ENCODE measurements around the gene CDH4. TPM values are rescaled to one million over a fixed set of nuclear protein-coding genes. Genes with fewer than 3 reads are reported as not detected.

The CDH4 gene
- total RNA-seq, 2 experiments from 2014 or later = not detected

- POLR2A ChIA-PET = no interaction called here
- BruUV-seq (replicated peaks) = no TSS peak
- no peaks in the 10 kb centered on the region for H3K79me2 ChIP-seq (ENCODE audit: insufficient read depth, low read depth, low read length)
Measured at GRCh38 chr20:61442718-61443117, 190.7 kb downstream of the CDH4 start.

GRCh38 chr20:61443443-61444126 lies 191.5 kb downstream of the CDH4 start:
- BruUV-seq (replicated peaks) = no TSS peak
- no peaks in the 10 kb centered on the region for H3K36me3 ChIP-seq (ENCODE audit: insufficient read depth, low read length)
- no peaks in the 10 kb centered on the region for H3K79me2 ChIP-seq (ENCODE audit: insufficient read depth, low read depth, low read length)
- intact Hi-C loops (cut with micrococcal nuclease; ENCODE audit: unreplicated experiment) = no loop called here
- ChIA-PET CTCF (ENCODE audit: unreplicated experiment) (no interaction called here), POLR2A (no interaction called here)
- no peak overlapping the region for H3K4me2 ChIP-seq (ENCODE audit: low read length)
- H3K9me3 ChIP-seq (ENCODE audit: low read length) = no peaks in the 10 kb centered on the region
- TF ChIP-seq CTCF (conservative IDR thresholded peaks at IDR 0.05; ENCODE audit: low read length) (no peak), EZH2phosphoT487 (IDR thresholded peaks at IDR 0.05; ENCODE audit: borderline replicate concordance, low read depth, low read length) (no peak)
- DNase-seq (ENCODE audit: low spot score) = no peak
- H2AFZ ChIP-seq (ENCODE audit: low read length) = no peak overlapping the region
- no peak overlapping the region for H3K4me3 ChIP-seq (ENCODE audit: low read depth, low read length, poor library complexity, severe bottlenecking)
- H3K4me1 ChIP-seq (ENCODE audit: insufficient read depth, low read length, poor library complexity, severe bottlenecking) = no peaks in the 10 kb centered on the region
- H3K27ac ChIP-seq (ENCODE audit: low read depth, low read length, poor library complexity, severe bottlenecking) = no peak overlapping the region
- no peaks in the 10 kb centered on the region for H4K20me1 ChIP-seq (ENCODE audit: insufficient read depth, low read length)
- no peaks in the 10 kb centered on the region for H3K9me2 ChIP-seq (ENCODE audit: insufficient read depth, low read length)

More at GRCh38 chr20:61442718-61443117, 190.7 kb downstream of the CDH4 start:
- CTCF ChIA-PET (ENCODE audit: unreplicated experiment) = no interaction called here
- no peak for DNase-seq (ENCODE audit: low spot score)
- TF ChIP-seq CTCF (conservative IDR thresholded peaks at IDR 0.05; ENCODE audit: low read length) (no peak), EZH2phosphoT487 (IDR thresholded peaks at IDR 0.05; ENCODE audit: borderline replicate concordance, low read depth, low read length) (no peak)
- H3K4me2 ChIP-seq (ENCODE audit: low read length) = no peak overlapping the region
- no peak overlapping the region for H2AFZ ChIP-seq (ENCODE audit: low read length)
- no peaks in the 10 kb centered on the region for H4K20me1 ChIP-seq (ENCODE audit: insufficient read depth, low read length)
- no peaks in the 10 kb centered on the region for H3K9me3 ChIP-seq (ENCODE audit: low read length)
- intact Hi-C loops (cut with micrococcal nuclease; ENCODE audit: unreplicated experiment) = no loop called here
- H3K36me3 ChIP-seq (ENCODE audit: insufficient read depth, low read length) = no peaks in the 10 kb centered on the region
- no peaks in the 10 kb centered on the region for H3K9me2 ChIP-seq (ENCODE audit: insufficient read depth, low read length)
- H3K4me1 ChIP-seq (ENCODE audit: insufficient read depth, low read length, poor library complexity, severe bottlenecking) = no peaks in the 10 kb centered on the region
- H3K4me3 ChIP-seq (ENCODE audit: low read depth, low read length, poor library complexity, severe bottlenecking) = no peak overlapping the region
- H3K27ac ChIP-seq (ENCODE audit: low read depth, low read length, poor library complexity, severe bottlenecking) = no peak overlapping the region

- H2AFZ ChIP-seq (ENCODE audit: low read length) = no peak overlapping the region
- H3K79me2 ChIP-seq (ENCODE audit: insufficient read depth, low read depth, low read length) = no peaks in the 10 kb centered on the region
- no peak overlapping the region for H3K4me2 ChIP-seq (ENCODE audit: low read length)
- no peaks in the 10 kb centered on the region for H3K9me2 ChIP-seq (ENCODE audit: insufficient read depth, low read length)
- POLR2A ChIA-PET = no interaction called here
- no peak overlapping the region for H3K27ac ChIP-seq (ENCODE audit: low read depth, low read length, poor library complexity, severe bottlenecking)
- no peak for DNase-seq (ENCODE audit: low spot score)
- H4K20me1 ChIP-seq (ENCODE audit: insufficient read depth, low read length) = no peaks in the 10 kb centered on the region
- H3K36me3 ChIP-seq (ENCODE audit: insufficient read depth, low read length) = no peaks in the 10 kb centered on the region
- BruUV-seq (replicated peaks) = no TSS peak
- CTCF ChIA-PET (ENCODE audit: unreplicated experiment) = no interaction called here
- no peak overlapping the region for H3K4me3 ChIP-seq (ENCODE audit: low read depth, low read length, poor library complexity, severe bottlenecking)
- intact Hi-C loops (cut with micrococcal nuclease; ENCODE audit: unreplicated experiment) = no loop called here
- no peak for TF ChIP-seq EZH2phosphoT487 (IDR thresholded peaks at IDR 0.05; ENCODE audit: borderline replicate concordance, low read depth, low read length)
- TF ChIP-seq CTCF (conservative IDR thresholded peaks at IDR 0.05; ENCODE audit: low read length) = no peak
- no peaks in the 10 kb centered on the region for H3K9me3 ChIP-seq (ENCODE audit: low read length)
- no peaks in the 10 kb centered on the region for H3K4me1 ChIP-seq (ENCODE audit: insufficient read depth, low read length, poor library complexity, severe bottlenecking)
Measured at GRCh38 chr20:61444637-61445036, 192.6 kb downstream of the CDH4 start.

Measured in OCI-LY7 (cell line).